Measurements from ENCODE around the gene ZNF273.
"Not testable (repeated sequence)": the region's sequence is repeated elsewhere in the genome, so short reads cannot be mapped to it uniquely, and the experiment has no call there.

The ZNF273 gene

GRCh38 chr7:64890761-64891362 lies 12.2 kb upstream of the ZNF273 start:
- no peak for DNase-seq

- DNase-seq, result not testable (repeated sequence)
These were observed 11.6 kb upstream of the ZNF273 start for GRCh38 chr7:64891363-64892081.

DNA sequence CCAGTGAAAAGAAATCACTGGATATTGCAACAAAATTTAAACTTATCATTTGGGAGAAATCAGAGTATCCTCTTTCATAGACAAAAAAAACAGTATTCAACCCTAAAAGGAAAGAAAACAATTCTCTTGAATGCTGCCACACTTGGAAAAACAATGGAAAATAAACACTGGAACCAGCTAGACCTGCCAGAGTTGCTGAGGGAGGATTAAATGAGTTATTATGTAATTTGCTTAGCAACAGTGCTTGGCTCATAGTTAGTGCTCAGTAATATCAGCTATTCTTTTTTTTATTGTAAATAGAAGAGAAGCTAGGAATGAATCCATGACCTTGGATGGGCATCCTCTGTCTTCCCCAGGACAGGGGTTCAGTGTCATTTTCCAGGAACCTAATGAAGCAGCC lies 11.0 kb upstream of the ZNF273 start:
- DNase-seq, result no peak

GRCh38 chr7:64892666-64893309 lies 10.3 kb upstream of the ZNF273 start:
- no peak for DNase-seq

DNA sequence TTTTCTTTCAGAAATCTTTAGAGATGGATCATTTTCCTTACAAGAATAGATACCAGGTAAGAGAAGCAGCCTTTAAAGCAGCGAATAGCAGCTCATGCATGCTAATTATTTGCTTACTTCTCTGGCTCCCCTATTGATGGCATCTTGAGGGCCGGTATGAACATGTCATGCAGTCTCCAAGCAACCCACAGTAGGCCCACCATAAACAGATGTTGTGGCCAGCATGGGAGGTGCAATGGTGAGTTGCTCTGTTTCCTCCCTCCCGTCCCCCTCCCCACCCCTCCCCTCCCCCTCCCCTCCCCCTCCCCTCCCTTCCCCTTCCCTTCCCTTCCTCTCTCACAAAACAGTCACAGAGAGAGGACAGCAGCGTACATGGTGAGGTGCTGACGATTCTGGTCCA lies 9.7 kb upstream of the ZNF273 start:
- DNase-seq, result no peak

- not testable (repeated sequence) for DNase-seq
These were observed 640 bp upstream of the ZNF273 start for GRCh38 chr7:64902461-64902805.

- DNase-seq, result no peak
These were observed 935 bp downstream of the ZNF273 start for GRCh38 chr7:64904008-64904407.

DNA sequence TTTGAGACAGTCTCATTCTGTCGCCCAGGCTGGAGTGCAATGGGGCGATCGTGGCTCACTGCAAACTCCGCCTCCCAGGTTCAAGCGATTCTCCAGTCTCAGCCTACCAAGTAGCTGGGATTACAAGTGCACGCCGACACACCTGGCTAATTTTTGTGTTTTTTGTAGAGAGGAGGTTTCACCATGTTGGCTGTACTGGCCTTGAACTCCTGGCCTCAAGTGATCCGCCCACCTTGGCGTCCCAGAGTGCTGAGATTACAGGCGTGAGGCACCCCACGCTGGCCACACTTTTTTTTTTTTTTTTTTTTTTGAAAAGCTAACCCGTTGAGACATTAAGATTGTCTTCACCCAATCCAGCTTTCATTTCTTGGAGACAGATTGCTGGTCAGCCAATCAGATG lies 2.1 kb downstream of the ZNF273 start:
- no peak for DNase-seq

DNA sequence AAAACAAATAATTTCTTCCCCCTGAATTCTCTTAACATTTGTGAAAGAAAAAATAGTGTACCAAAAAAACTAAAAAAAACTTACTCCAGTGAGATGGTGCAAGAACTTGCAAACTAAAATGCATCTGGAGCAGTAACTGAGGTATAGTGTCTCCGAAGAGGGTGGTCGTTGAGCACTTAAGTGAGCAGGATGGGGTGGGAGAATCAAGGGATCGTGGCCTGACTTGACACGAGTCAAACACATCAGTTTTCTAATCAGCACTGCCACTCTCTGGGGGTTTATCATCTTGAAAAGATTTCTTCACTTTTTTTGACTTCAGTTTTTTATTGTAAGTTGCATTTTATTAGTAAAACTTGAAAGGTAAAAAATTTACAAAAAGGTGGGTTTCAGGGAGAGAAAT lies 2.5 kb downstream of the ZNF273 start:
- DNase-seq, result no peak

DNA sequence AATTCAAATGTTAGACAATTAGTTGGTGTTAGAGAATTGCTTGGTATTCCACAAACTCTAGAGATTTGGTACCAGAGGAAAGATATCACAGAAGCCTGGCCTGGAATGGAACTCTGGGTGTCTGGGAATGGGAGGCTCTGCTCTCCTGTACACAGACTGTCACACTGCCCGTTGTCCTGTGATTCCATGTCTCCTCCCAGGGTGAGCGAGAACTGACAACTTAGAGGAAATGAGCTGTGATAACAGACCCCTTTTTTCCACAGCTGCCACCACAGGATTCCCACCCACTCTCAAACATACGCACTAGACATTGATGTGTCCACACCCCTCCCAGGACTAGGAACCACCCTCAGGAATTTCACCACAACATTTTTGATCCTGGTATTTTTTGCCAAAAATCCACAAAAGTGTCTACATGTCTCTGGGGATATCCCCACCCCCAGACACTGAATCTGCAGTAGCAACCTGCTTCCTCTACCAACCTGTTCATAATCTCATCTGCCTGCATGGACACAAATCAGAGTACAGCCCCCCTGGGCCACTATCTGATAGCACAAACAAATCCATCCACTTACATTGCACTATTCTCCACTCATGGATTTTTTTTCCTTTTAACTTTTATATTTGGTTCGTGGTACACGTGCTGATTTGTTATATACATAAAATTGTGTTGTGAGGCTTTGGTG lies 4.7 kb downstream of the ZNF273 start:
- no peak for DNase-seq

DNA sequence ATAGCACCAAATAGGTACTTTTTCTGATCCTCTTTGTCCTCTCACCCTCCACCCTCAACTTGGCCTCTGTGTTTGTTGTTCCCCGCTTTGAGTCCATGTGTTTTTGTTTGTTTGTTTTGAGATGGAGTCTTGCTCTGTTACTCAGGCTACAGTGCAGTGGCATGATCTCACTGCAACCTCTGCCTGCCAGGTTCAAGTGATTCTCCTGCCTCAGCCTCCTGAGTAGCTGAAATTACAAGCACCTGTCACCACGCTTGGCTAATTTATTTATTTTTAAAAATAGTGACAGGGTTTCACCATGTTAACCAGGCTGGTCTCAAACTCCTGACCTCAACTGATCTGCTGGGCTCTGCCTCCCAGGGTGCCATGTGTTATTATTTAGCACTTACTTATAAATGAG lies 5.3 kb downstream of the ZNF273 start:
- no peak for DNase-seq

DNA sequence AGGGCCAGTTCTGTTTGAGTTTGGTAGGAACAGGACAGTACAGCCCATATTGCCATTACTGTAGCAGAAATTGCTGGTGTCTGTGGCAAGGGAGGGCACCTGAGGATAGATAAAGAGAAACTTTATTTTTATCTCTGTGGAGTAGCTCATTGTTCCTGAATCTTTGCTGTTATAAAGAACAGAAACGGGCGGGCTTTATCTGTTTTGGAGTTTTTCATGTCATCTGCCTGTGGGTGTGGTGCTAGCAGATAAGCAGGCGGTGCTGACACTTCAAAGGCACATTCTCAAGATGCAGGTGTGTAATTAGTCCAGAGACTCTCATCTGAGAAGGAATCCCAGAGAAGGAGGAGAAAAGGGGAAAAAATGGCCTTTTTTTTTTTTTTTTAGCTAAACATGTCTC lies 11.5 kb downstream of the ZNF273 start:
- no peak for DNase-seq

DNA sequence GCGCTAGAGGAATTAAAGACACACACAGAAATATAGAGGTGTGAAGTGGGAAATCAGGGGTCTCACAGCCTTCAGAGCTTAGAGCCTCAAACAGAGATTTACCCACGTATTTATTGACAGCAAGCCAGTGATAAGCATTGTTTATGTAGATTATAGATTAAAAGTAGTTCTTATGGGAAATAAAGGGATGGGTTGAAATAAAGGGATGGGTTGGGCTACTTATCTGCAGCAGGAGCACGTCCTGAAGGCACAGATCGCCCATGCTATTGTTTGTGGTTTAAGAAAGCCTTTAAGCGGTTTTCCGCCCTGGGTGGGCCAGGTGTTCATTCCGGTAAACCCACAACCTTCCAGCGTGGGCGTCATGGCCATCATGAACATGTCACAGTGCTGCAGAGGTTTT lies 12.2 kb downstream of the ZNF273 start:
- DNase-seq, result not testable (repeated sequence)

- DNase-seq, result not testable (repeated sequence)
These were observed 25.4 kb downstream of the ZNF273 start for GRCh38 chr7:64928252-64929187.

DNA sequence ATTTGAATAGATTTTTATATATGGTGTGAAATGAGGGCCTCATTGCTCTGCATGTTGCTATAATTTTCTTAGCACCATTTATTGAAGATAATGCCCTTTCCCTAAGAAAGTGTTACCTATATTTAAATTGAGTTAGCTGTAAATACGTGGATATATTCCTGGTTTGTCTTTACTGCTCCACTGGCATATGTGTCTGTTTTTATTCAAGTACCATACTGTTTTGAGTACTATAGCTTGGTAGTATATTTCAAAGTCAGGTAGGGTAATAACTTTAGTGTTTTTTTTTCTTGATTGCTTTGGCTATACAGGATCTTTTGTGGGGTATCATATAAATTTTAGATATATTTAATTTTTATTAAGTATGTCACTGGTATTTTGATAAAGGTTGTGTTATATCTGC lies 31.4 kb downstream of the ZNF273 start:
- no peak for DNase-seq

DNA sequence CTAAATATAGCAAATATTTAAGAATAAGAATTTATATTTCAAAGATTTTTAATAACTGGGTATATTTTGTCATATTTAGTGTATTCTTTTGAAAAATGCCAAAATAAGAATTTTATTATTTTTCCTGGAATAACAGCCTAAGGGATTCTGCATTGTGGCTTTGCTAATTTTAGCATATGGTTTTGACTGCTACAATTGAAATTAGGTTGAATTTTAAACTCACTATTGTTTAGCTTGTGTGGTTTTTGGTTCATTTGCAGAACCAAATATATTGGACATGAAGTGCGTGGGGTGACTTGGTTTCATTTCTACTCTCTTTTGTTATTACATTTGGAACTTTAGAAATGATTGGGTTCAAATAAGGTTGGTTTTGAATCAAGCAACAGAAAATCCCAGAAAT lies 35.5 kb downstream of the ZNF273 start:
- no peak for DNase-seq

DNA sequence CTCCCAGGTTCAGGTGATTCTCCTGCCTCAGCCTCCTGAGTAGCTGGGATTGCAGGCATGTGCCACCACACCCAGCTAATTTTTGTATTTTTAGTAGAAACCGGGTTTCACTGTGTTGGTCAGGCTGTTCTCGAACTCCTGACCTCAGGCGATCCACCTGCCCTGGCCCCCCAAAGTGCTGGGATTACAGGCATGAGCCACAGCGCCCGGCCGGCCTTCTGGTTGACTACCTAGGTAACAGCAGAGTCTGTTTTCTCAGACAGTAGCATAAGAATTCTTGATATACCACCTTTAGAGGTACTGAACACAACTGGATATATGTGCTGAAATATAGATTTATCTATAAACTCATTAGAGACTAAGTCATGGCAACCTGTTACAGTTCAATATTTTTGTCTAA lies 36.9 kb downstream of the ZNF273 start:
- DNase-seq, result not testable (repeated sequence)

DNA sequence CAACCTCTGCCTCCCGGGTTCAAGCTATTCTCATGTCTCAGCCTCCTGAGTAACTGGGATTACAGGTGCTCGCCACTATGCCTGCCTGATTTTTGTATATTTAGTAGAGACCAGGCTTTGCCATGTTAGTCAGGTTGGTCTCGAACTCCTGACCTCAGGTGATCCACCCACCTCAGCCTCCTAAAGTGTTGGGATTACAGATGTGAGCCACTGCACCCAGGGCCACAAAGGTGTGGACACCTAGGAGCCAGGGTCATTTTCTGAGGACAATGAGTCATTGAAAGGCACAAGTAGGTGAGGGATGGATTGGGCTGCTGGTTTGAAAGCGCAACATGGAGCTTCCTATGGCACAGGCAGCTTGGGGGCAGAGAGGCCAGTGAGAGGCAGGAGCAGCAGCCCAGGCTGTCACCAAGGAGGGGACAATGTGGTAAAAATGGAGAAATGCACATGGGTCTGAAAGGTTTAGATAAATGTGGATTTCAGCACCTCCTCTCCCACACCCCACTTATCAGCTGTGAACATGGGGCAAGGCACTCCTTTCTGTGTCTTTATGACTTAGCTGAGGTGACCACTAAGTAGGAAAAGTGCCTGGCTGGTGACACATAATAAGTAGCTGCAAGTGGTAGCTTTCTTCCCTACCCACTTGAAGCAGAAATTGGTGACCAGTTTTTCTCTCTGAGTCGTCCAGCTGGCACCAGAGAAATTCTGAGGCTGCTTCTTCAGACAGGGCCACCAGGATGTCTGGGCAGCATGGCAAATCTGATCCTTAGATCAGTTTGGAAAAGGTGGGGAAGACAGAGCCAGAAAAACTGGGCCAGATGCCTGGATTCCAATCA lies 41.8 kb downstream of the ZNF273 start:
- not testable (repeated sequence) for DNase-seq

DNA sequence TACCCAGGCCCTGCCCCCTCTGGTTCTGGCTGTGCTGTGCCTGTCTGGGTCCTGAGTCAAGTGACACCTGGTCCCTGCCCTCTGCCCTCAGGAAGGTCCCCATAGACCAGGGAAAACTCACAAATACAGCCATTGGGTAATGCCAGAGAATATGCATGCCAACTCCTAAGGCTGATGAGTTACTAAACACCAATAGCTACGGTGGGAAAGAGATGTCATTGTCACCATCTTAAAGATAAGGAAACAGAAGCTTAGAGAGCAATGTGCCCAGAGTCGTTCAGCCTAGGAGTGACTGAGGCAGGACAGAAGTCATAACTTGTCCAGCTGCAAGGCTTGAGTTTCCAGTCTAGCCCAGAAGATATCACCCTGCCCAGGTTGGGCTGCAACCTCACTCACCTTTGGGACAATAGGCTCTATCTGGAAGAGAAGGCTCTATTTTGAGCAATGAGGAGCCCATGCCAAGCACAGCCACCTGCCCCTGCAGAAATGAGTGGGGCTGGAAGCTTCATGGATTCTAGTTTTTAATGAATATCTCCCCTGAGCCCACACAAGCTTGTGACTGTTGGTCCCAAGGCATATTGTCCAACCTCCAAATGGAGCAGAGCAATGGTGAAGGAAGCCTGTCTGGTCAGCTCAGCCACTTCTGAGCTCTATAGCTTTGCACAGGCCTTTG lies 42.6 kb downstream of the ZNF273 start:
- DNase-seq, result no peak

GRCh38 chr7:64946772-64947171 lies 43.7 kb downstream of the ZNF273 start:
- no peak for DNase-seq

All from activated CD4-positive, CD25-positive, alpha-beta regulatory T cell (primary cell).